Umbilical cord (tissue), 2 donors: ENCODE results near the gene GSG1L. TPM values are rescaled to one million over a fixed set of nuclear protein-coding genes. Genes with fewer than 3 reads are reported as not detected.

Source experiments
- DNase-seq: peaks from one replicate; pipeline ENCODE4 v3.0.0-alpha.2; 2015; ENCODE audit warnings: low spot score
- total RNA-seq: library from RNA; depleted of rRNA; stranded (reverse); fragments of >200 nt; gene quantifications from one replicate; pipeline ENCODE4 v1.2.3, GENCODE V29; 2014; ENCODE audit warnings: low replicate concordance; ENCODE audit not compliant: insufficient read depth

GSG1L gene
- total RNA-seq, 1 donor from 2014 or later, result not detected

GRCh38 chr16:28091656-28092055 lies 28.1 kb upstream of the GSG1L start:
- DNase-seq, result no peak

DNA sequence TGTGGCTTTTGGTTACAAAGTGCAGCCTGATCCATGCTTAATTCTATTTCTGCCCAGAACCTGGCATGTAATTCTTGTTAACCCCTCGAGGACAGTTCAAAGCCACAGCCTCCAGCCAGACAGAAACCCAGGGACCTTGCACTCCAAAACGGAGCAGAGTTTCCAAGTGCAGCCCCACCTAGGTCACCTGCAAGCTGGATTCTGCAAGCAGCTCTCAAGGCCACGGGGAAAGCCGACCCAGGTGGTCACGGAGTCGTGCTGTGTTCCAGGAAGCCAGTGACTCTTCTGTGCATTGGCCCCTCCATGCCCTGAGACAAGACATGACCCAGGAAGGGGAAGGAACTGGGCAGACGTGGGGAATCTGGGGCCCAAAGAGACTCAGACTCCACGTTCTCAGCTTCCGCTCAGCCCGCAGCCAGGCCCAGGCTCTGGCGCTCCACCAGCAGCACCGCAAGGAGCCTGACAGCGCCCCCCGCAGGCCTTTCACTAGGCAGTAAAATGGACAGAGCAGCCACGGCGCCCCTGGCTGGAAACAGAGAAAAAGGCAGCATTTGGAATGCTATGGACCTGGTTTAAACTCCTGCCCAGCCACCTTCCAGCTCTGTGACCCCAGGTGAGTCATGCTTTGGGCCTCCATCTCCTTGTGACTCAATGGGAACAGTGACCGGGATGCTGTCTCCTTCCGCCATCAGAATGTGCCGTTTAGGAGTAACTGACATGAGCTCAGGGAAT lies 27.3 kb upstream of the GSG1L start:
- DNase-seq, result no peak

DNA sequence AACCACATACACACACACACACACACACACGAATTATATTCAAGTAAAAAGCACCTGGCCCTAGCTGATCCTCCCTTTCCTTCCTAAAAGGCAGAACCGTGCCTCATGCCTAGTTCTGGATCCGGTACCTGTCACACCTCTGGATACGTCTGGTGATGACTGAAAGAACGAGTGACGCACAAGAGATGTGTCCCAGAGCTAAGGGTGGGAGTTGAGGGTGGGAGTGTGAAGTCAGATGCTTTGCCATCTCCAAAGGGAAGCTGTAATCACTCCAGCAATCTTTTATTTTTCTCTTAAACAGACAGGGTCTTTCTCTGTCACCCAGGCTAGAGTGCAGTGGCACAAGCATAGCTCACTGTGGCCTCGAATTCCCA lies 26.5 kb upstream of the GSG1L start:
- DNase-seq, result no peak

DNA sequence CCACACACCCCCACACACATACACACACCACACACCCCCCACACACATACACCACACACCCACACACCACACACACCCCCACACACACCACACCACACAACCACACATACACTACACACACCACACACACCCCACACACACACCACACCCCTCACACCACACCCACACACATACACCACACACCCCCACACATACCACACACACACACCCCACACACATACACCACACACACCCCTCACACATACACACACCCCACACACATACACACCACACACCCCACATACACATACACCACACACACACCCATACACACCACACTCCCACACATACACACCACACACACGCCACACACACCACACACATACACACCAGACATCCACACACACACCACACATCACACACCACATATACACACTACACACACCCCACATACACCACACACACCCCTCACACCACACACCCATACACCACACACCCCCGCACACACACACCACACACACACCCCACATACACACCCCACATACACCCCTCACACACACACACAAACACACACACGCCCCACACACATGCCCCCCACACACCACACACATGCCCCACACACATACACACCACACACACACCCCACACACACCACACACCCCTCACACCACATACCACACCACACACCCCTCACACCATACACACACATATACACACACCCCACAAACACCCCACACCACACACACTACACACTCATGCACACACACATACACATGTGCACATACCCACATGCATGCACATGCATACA lies 25.9 kb upstream of the GSG1L start:
- no peak for DNase-seq

GRCh38 chr16:28087675-28088300 lies 24.3 kb upstream of the GSG1L start:
- no peak for DNase-seq

- DNase-seq, result no peak
Observed at GRCh38 chr16:28087140-28087660, 23.7 kb upstream of the GSG1L start.

DNA sequence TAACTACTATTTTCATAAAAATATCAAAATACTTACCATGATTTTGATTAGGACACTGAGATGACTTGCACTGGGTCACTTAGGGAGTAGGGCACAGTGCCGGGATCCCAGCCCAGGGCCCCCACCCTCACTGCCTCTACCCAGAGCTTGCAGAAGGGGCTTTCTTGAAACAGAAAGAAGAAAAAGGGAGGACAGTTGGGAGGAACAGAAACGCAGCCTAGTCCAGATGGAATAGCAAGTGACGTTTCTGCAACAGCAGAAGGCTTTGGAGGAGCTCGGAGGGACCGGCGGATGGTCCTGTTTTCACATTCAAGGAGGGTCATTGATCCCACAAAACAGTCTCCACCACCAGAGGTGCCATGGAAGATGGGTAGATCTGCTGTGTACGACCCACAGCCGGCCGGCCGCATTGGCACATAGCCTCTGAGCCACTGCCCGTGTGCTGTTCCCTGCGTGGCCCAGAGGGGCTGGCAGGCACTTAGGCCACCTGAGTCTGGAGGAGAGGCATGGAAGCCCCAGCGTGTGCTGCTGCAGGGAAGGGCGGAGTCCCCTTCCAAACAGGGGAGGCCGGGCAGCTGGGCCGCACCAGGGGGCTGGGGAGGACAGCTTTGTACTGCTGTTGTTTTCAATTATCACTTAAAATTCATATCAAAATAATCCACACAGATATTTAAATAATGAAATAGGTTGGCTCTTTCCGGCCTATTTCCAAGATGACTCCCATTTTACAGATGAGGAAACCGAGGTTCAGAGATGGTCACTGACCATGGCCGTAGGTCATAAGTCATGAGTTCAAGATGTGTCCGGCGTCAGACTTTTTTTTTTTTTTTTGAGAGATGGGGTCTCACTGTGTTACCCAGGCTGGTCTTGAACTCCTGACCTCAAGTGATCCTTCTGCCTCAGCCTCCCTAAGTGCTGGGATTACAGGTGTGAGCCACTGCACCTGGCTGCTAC lies 22.9 kb upstream of the GSG1L start:
- DNase-seq, result no peak

GRCh38 chr16:28085389-28086171 lies 22.1 kb upstream of the GSG1L start:
- no peak for DNase-seq

- no peak for DNase-seq
Observed at GRCh38 chr16:28084209-28084608, 20.7 kb upstream of the GSG1L start.

GRCh38 chr16:28082624-28083023 lies 19.1 kb upstream of the GSG1L start:
- peak; percentile 96 for DNase-seq

DNA sequence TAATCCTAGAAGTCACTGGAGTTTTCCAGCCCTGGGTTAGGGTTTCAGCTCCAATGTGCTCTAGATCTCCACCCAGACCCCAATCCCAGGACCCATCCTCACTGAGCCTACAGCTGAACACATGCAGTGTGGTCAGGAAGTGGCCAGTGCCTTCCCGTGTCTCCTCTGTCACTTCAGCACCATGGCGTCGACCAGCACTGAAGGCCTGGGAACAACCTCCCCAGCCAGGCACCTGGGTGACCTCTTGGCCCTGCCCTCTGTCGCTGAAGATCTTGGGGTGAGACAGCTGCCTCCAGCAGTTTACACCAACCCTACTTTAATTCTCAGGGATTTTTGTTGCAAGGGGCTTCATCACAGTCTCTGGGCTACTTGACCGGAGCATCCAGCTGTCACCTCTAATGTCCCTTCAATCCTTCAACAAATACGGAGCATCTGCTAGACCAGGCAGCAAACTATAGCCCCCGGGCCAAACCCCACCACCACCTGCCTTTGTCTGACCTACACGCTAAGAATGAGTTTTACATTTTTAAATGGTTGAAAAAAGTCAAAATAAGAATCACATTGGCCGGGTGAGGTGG lies 18.0 kb upstream of the GSG1L start:
- DNase-seq, result no peak

DNA sequence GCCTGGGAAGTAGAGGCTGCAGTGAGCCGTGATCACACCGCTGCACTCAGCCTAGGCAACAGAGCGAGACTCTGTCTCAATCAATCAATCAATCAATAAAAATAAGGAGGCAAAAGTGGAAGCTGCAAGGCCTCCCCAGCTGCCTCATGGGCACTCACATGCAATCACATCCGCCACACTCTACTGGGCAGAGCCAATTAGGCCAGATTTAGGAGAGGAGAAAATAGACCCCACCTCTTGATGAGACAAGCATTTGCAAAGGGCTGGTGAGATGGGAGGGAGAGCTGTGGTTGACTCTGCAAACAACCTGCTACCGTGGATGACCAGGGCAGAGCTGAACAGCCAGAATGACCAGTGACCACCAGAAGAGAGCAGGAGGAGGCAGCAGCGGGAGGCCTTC lies 14.7 kb upstream of the GSG1L start:
- DNase-seq, result no peak

DNA sequence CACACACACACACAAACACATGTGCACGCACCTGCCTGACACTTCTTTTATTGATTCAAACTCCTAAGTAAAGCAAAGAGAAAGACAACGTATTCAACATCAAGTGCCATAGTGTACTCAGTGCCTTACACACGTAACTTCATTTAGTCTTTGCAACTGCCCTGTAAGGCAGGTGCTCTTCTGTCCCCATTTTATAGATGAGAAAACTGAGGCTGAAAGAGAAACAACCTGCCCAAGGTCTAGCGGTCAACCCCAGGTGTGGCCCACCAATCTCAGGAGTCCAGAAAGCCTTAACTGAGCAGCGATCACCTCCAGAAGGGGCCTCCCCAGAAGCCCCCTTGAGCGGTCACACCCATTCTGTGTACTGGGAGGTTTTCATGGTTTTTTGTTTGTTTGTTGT lies 10.3 kb upstream of the GSG1L start:
- DNase-seq, result no peak

DNA sequence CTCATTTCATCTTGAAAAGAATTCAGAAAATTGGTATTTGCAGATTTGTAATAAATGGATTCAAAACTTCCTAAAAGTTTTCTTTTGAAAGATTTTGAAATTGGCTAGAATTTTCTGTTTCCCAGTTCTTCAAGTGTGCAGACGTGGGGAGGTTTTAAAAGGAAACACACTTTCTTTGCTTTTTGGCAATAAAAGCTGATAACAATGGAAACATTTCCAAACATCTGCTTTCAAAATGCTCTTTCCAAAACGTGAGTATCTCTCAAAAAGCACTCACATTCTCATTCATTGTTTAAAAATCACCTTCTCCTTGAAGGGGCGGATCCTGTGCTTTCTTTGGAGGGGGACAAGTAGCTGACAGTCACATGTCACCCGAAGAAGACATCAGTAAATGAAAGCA lies 8.6 kb upstream of the GSG1L start:
- no peak for DNase-seq

- DNase-seq, result no peak
Observed at GRCh38 chr16:28069971-28070794, 6.7 kb upstream of the GSG1L start.

GRCh38 chr16:28068976-28069375 lies 5.5 kb upstream of the GSG1L start:
- DNase-seq, result no peak

DNA sequence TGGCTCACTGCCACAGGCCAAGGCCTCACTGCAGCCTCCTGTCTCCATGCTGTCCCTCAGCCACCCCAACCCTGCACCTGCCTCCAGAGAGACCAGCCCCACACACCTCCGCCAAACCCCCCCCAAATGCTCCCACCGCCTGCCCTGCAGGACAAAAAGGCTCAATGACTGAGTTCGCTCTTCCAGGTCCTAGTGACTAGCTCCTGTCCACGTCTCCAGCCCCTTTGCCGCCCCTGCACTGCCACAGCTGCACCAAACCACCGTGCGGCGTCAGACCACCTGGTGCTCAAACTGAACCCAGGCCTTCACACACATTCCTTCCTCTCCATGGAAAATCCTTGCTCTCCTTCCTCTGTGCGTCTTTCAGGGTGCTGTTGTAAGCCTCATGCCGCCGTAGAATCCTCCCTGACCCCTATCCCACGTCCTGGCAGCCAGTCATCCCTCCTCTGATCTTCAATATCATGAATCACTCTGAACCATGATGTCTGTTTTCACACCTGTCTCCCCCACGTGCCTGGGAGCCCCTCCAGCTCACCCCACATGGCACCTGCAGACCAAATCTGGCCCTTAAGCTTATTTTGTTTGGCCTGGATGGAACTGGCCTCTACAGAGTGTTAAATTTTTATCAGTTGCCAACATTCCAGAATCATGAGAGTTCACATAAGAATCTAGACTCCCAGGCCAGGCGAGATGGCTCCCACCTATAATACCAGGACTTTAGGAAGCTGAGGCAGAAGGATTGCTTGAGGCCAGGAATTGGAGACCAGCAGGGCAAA lies 4.3 kb upstream of the GSG1L start:
- no peak for DNase-seq

GRCh38 chr16:28064706-28065249 lies 1.3 kb upstream of the GSG1L start:
- DNase-seq, result no peak
